SU-DHL-6 (cell line): ENCODE measurements around the gene PI4KA.

Experiments
- EZH2phosphoT487 ChIP-seq: fragments of 200-600 bp; sonication (generic), shearing (Covaris generic); conservative IDR thresholded peaks from 2 replicates; pipeline ENCODE4 v1.6.1; 2018; ENCODE audit warnings: mild to moderate bottlenecking, antibody characterized with exemption, low read length, moderate library complexity, mixed read lengths
- TF ChIP-seq, protein P1 (sequence below): fragments of 200-600 bp; sonication (generic); IDR thresholded peaks from one replicate; pipeline ENCODE4 v1.5.1; 2017; ENCODE audit warnings: antibody characterized with exemption, mild to moderate bottlenecking, low read length, moderate library complexity; ENCODE audit not compliant: insufficient read depth, poor library complexity, severe bottlenecking

GRCh38 chr22:20852076-20852475 lies 6.5 kb downstream of the PI4KA start:
- TF ChIP-seq, protein P1, sequence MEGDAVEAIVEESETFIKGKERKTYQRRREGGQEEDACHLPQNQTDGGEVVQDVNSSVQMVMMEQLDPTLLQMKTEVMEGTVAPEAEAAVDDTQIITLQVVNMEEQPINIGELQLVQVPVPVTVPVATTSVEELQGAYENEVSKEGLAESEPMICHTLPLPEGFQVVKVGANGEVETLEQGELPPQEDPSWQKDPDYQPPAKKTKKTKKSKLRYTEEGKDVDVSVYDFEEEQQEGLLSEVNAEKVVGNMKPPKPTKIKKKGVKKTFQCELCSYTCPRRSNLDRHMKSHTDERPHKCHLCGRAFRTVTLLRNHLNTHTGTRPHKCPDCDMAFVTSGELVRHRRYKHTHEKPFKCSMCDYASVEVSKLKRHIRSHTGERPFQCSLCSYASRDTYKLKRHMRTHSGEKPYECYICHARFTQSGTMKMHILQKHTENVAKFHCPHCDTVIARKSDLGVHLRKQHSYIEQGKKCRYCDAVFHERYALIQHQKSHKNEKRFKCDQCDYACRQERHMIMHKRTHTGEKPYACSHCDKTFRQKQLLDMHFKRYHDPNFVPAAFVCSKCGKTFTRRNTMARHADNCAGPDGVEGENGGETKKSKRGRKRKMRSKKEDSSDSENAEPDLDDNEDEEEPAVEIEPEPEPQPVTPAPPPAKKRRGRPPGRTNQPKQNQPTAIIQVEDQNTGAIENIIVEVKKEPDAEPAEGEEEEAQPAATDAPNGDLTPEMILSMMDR = no peak
- no peak for TF ChIP-seq EZH2phosphoT487
